H9 (cell line): ENCODE results near the gene CDK6. TPM values are rescaled to one million over a fixed set of nuclear protein-coding genes. Genes with fewer than 3 reads are reported as not detected.

Source experiments
- DNase-seq: peaks from one replicate; pipeline ENCODE4 v3.0.0-alpha.2; 2017
- H2AFZ ChIP-seq: one replicate; pipeline ENCODE4 v1.6.1; 2013; ENCODE audit warnings: mild to moderate bottlenecking, low read length, control low read depth, moderate library complexity
- H2AK5ac ChIP-seq: 2 replicates; pipeline ENCODE4 v1.6.1; 2013; ENCODE audit warnings: low read length, control low read depth, mixed read lengths; ENCODE audit not compliant: insufficient read length
- H2BK120ac ChIP-seq: one replicate; pipeline ENCODE4 v1.6.1; 2013; ENCODE audit warnings: low read depth, mild to moderate bottlenecking, low read length, control low read depth, inconsistent platforms; ENCODE audit not compliant: poor library complexity, severe bottlenecking
- H2BK12ac ChIP-seq: 2 replicates; pipeline ENCODE4 v1.6.1; 2013; ENCODE audit warnings: low read length, control low read depth, mixed read lengths, low read depth; ENCODE audit not compliant: insufficient read length
- H2BK15ac ChIP-seq: 2 replicates; pipeline ENCODE4 v1.6.1; 2013; ENCODE audit warnings: low read depth, low read length, control low read depth
- H2BK20ac ChIP-seq: one replicate; pipeline ENCODE4 v1.6.1; 2013; ENCODE audit warnings: low read depth, mild to moderate bottlenecking, low read length, control low read depth, inconsistent platforms; ENCODE audit not compliant: poor library complexity, severe bottlenecking
- H2BK5ac ChIP-seq: 2 replicates; pipeline ENCODE4 v1.6.1; 2013; ENCODE audit warnings: low read length, control low read depth, mixed read lengths; ENCODE audit not compliant: insufficient read length
- H3K14ac ChIP-seq: 2 replicates; pipeline ENCODE4 v1.6.1; 2013; ENCODE audit warnings: low read length, control low read depth; ENCODE audit not compliant: insufficient read depth
- H3K18ac ChIP-seq: 2 replicates; pipeline ENCODE4 v1.6.1; 2013; ENCODE audit warnings: low read depth, mild to moderate bottlenecking, mixed read lengths, low read length, control low read depth; ENCODE audit not compliant: insufficient read length
- H3K23ac ChIP-seq: 2 replicates; pipeline ENCODE4 v1.6.1; 2013; ENCODE audit warnings: low read length, control low read depth, mixed read lengths, low read depth; ENCODE audit not compliant: insufficient read length
- H3K23me2 ChIP-seq: 2 replicates; pipeline ENCODE4 v1.6.1; 2013; ENCODE audit warnings: low read depth, mild to moderate bottlenecking, mixed read lengths, low read length, control low read depth; ENCODE audit not compliant: insufficient read length, poor library complexity, severe bottlenecking
- H3K27ac ChIP-seq: 2 replicates; pipeline ENCODE4 v1.5.1; 2013; ENCODE audit warnings: low read length, control low read depth, mixed read lengths, low read depth; ENCODE audit not compliant: insufficient read length
- H3K27me3 ChIP-seq: 2 replicates; pipeline ENCODE4 v1.6.1; 2013; ENCODE audit warnings: low read length, control low read depth, inconsistent platforms; ENCODE audit not compliant: insufficient read depth
- H3K4ac ChIP-seq: 2 replicates; pipeline ENCODE4 v1.6.1; 2013; ENCODE audit warnings: low read depth, mild to moderate bottlenecking, control low read depth, inconsistent platforms, low read length, moderate library complexity
- H3K4me1 ChIP-seq: 2 replicates; pipeline ENCODE4 v1.6.1; 2013; ENCODE audit warnings: low read length, control low read depth, inconsistent platforms; ENCODE audit not compliant: insufficient read depth
- H3K4me2 ChIP-seq: 2 replicates; pipeline ENCODE4 v1.6.1; 2013; ENCODE audit warnings: low read length, control low read depth, mixed read lengths; ENCODE audit not compliant: insufficient read length, insufficient read depth
- H3K56ac ChIP-seq: 2 replicates; pipeline ENCODE4 v1.6.1; 2013; ENCODE audit warnings: low read depth, mild to moderate bottlenecking, mixed read lengths, low read length, control low read depth; ENCODE audit not compliant: insufficient read length
- H3K79me1 ChIP-seq: 2 replicates; pipeline ENCODE4 v1.6.1; 2013; ENCODE audit warnings: low read depth, mild to moderate bottlenecking, moderate library complexity, low read length, control low read depth, inconsistent platforms; ENCODE audit not compliant: insufficient read depth, poor library complexity, severe bottlenecking
- H3K79me2 ChIP-seq: 2 replicates; pipeline ENCODE4 v1.6.1; 2013; ENCODE audit warnings: low read length, control low read depth, inconsistent platforms; ENCODE audit not compliant: insufficient read depth
- H3K9ac ChIP-seq: 2 replicates; pipeline ENCODE4 v1.6.1; 2013; ENCODE audit warnings: low read length, control low read depth, mixed read lengths; ENCODE audit not compliant: insufficient read length; ENCODE audit errors: extremely low read depth
- H3K9me3 ChIP-seq: one replicate; pipeline ENCODE4 v1.6.1; 2013; ENCODE audit warnings: low read depth, low read length, inconsistent platforms; ENCODE audit not compliant: control insufficient read depth
- H3T11ph ChIP-seq: one replicate; pipeline ENCODE4 v1.6.1; 2013; ENCODE audit warnings: mild to moderate bottlenecking, low read length, control low read depth, inconsistent platforms
- H4K20me1 ChIP-seq: one replicate; pipeline ENCODE4 v1.6.1; 2013; ENCODE audit not compliant: control insufficient read depth, insufficient read length, insufficient read depth
- H4K5ac ChIP-seq: 2 replicates; pipeline ENCODE4 v1.6.1; 2013; ENCODE audit warnings: low read depth, mild to moderate bottlenecking, mixed read lengths, low read length, control low read depth; ENCODE audit not compliant: insufficient read length
- H4K8ac ChIP-seq: replicated peaks from 2 replicates; pipeline ENCODE4 v1.6.1; 2013; ENCODE audit warnings: low read length, control low read depth, mixed read lengths, low read depth; ENCODE audit not compliant: insufficient read length
- H4K91ac ChIP-seq: 2 replicates; pipeline ENCODE4 v1.6.1; 2013; ENCODE audit warnings: low read depth, mild to moderate bottlenecking, moderate library complexity, mixed read lengths, low read length, control low read depth; ENCODE audit not compliant: insufficient read length
- H3K27ac Mint-ChIP-seq, 3 experiments: 2 replicates in 2 of 3; 3 replicates in 1 of 3; pipeline ENCODE4 v1.8.0; 2020 to 2021; ENCODE audit warnings: mixed read lengths in 3 of 3, mild to moderate bottlenecking in 1 of 3, moderate library complexity in 1 of 3
- H3K27me3 Mint-ChIP-seq: 2 replicates; pipeline ENCODE4 v1.8.0; 2021; ENCODE audit warnings: low read depth, mild to moderate bottlenecking, moderate library complexity, mixed read lengths
- H3K36me3 Mint-ChIP-seq, 3 experiments: 2 replicates in 2 of 3; 3 replicates in 1 of 3; pipeline ENCODE4 v1.8.0; 2020 to 2021; ENCODE audit warnings: low read depth in 3 of 3, mixed read lengths in 3 of 3; ENCODE audit not compliant: insufficient read depth in 1 of 3
- H3K4me1 Mint-ChIP-seq, 2 experiments: 2 replicates each; pipeline ENCODE4 v1.8.0; 2020; ENCODE audit warnings: mixed read lengths in 2 of 2
- H3K4me3 Mint-ChIP-seq, 2 experiments: 2 replicates in 1 of 2; 3 replicates in 1 of 2; pipeline ENCODE4 v1.8.0; 2020 to 2021; ENCODE audit warnings: mild to moderate bottlenecking in 2 of 2, mixed read lengths in 2 of 2, moderate library complexity in 1 of 2
- H3K9me3 Mint-ChIP-seq, 2 experiments: 2 replicates in 1 of 2; 3 replicates in 1 of 2; pipeline ENCODE4 v1.8.0; 2020; ENCODE audit warnings: mild to moderate bottlenecking in 2 of 2, mixed read lengths in 2 of 2, moderate library complexity in 1 of 2
- WGBS: extraction: QIAGEN DNeasy Blood & Tissue Kit; methylation state at CpG from one replicate; pipeline ENCODE4 v1.1.7; 2013; ENCODE audit warnings: missing lambda C conversion rate, low lambda C conversion rate, mixed read lengths; ENCODE audit not compliant: insufficient read length; ENCODE audit errors: extremely low coverage; 5-methylcytosine and 5-hydroxymethylcytosine counted together
- total RNA-seq: library from RNA; stranded (reverse); gene quantifications from 2 replicates; pipeline ENCODE4 v1.2.1, GENCODE V29; 2021
- TF ChIP-seq, protein P1 (sequence below): fragments of 200-600 bp; sonication (generic); conservative IDR thresholded peaks from 3 replicates; pipeline ENCODE4 v1.8.0; 2021; ENCODE audit warnings: antibody characterized with exemption, mild to moderate bottlenecking

CDK6 gene
- total RNA-seq, 1 experiment from 2014 or later = 30.0 TPM

DNA sequence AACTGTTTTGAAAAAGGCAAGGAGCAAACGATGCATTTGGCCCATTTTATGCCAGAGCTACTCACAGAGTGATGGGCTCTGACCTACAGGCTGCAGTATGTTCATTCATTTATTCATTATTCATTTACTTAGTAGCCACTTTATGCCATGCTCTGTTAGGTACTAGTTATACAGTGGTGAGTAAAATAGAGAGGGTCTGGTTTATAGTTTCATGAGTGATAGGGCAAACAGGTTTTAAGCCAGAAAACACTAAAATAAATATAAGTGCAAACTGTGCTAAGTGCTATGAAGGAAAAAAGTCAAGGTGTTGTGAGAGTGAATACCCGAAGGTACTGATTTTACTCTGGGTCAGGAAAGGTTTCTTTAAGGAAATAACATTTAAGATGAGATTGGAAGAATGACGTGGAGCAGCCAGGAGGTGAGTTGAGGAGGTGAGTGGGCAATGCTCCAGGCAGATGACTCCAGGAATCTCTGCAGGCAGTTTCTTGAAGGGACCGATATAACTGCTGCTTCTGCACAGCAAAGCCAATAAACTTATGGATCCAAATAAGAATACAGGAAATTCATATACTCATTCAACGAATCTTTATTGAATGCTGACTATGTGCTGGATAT lies 189.3 kb downstream of the CDK6 start:
- Histone ChIP-seq H4K20me1 (no peaks in the 10 kb centered on the region), H3K4me1 (no peaks in the 10 kb centered on the region), H2BK12ac (no peak overlapping the region), H2AK5ac (no peak overlapping the region), H3T11ph (no peak overlapping the region), H2BK120ac (no peak overlapping the region), H3K9ac (no peak overlapping the region), H4K5ac (no peak overlapping the region), H3K56ac (no peak overlapping the region), H3K9me3 (no peaks in the 10 kb centered on the region), H3K79me1 (no peaks in the 10 kb centered on the region), H3K14ac (no peak overlapping the region), H2BK15ac (no peak overlapping the region), H3K27me3 (no peaks in the 10 kb centered on the region), H4K8ac (no peak overlapping the region), H3K79me2 (no peaks in the 10 kb centered on the region), H3K23ac (no peak overlapping the region), H3K23me2 (no peaks in the 10 kb centered on the region), H4K91ac (no peak overlapping the region), H3K4ac (no peak overlapping the region), H3K18ac (no peak overlapping the region), H3K27ac (no peak overlapping the region), H3K4me2 (no peak overlapping the region), H2BK5ac (no peak overlapping the region), H2BK20ac (no peak overlapping the region), H2AFZ (no peak overlapping the region)
- peaks cover 8 to 11% of the 10 kb centered on the region in 2 experiments; a peak in 3 of 4 replicates for H3K4me1 Mint-ChIP-seq
- no CpG with 5 or more reads among the region's 5 CpGs for WGBS
- TF ChIP-seq, protein P1, sequence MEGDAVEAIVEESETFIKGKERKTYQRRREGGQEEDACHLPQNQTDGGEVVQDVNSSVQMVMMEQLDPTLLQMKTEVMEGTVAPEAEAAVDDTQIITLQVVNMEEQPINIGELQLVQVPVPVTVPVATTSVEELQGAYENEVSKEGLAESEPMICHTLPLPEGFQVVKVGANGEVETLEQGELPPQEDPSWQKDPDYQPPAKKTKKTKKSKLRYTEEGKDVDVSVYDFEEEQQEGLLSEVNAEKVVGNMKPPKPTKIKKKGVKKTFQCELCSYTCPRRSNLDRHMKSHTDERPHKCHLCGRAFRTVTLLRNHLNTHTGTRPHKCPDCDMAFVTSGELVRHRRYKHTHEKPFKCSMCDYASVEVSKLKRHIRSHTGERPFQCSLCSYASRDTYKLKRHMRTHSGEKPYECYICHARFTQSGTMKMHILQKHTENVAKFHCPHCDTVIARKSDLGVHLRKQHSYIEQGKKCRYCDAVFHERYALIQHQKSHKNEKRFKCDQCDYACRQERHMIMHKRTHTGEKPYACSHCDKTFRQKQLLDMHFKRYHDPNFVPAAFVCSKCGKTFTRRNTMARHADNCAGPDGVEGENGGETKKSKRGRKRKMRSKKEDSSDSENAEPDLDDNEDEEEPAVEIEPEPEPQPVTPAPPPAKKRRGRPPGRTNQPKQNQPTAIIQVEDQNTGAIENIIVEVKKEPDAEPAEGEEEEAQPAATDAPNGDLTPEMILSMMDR = no peak
- no peak overlapping the region for H3K27ac Mint-ChIP-seq
- no peaks in the 10 kb centered on the region for H3K36me3 Mint-ChIP-seq
- H3K27me3 Mint-ChIP-seq = no peaks in the 10 kb centered on the region
- no peak for DNase-seq
- no peaks in the 10 kb centered on the region for H3K9me3 Mint-ChIP-seq
- H3K4me3 Mint-ChIP-seq = no peak overlapping the region
